ENCODE measurements around the gene FANCC.
"Not testable (repeated sequence)": the region's sequence is repeated elsewhere in the genome, so short reads cannot be mapped to it uniquely, and the experiment has no call there.

FANCC gene

DNA sequence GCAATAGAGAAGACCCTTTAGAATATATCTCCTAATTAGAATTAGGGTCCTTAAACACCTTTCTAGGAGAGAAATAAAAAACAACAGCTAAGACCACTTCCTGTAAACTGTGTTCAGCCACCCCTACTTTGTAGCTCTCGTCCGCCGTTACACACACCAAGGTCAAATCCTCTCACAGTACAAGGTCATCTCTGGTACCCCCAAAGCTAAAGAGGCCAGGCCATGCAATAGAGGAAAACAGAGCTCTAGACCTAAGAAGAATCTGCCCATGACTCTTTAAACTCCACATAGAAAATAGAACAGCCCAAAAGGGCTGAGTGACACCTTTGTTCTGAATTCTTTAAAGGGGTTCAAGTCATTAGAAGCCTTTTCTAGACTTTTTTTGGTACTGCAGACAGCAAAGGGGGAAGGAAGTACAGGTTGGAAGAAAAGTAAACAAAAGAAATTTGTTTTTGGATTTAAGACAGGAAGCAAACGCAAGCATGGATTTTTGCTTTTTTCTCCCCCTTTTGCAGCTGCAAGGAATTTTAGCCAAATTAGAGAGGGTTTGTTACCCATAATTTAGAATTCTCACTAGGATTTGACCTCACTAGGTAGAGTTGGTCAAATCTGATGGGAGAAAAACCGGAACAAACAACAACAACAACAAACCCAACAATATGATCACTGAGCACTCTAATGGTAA lies 13.4 kb upstream of the FANCC start:
- no peak overlapping the region for H3K4me3 ChIP-seq (ENCODE audit: low read length)
- no peak for DNase-seq (ENCODE audit: low read depth)
- TF ChIP-seq, protein P1, sequence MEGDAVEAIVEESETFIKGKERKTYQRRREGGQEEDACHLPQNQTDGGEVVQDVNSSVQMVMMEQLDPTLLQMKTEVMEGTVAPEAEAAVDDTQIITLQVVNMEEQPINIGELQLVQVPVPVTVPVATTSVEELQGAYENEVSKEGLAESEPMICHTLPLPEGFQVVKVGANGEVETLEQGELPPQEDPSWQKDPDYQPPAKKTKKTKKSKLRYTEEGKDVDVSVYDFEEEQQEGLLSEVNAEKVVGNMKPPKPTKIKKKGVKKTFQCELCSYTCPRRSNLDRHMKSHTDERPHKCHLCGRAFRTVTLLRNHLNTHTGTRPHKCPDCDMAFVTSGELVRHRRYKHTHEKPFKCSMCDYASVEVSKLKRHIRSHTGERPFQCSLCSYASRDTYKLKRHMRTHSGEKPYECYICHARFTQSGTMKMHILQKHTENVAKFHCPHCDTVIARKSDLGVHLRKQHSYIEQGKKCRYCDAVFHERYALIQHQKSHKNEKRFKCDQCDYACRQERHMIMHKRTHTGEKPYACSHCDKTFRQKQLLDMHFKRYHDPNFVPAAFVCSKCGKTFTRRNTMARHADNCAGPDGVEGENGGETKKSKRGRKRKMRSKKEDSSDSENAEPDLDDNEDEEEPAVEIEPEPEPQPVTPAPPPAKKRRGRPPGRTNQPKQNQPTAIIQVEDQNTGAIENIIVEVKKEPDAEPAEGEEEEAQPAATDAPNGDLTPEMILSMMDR (conservative IDR thresholded peaks at IDR 0.05; ENCODE audit: low read length), result no peak

DNA sequence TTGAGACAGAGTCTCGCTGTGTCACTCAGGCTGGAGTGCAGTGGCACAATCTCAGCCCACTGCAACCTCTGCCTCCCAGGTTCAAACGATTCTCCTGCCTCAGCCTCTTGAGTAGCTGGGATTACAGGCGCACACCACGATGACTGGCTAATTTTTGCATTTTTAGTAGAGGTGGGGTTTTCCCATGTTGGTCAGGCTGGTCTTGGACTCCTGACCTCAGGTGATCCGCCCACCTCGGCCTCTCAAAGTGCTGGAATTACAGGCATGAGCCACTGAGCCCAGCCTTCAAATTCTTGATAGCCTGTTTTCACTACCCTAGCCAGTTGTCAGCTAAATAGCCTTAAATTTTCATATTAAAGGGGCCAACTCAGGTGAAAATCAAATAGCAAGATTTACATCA lies 11.6 kb upstream of the FANCC start:
- not testable (repeated sequence) for DNase-seq (ENCODE audit: low read depth); H3K4me3 ChIP-seq (ENCODE audit: low read length)

DNA sequence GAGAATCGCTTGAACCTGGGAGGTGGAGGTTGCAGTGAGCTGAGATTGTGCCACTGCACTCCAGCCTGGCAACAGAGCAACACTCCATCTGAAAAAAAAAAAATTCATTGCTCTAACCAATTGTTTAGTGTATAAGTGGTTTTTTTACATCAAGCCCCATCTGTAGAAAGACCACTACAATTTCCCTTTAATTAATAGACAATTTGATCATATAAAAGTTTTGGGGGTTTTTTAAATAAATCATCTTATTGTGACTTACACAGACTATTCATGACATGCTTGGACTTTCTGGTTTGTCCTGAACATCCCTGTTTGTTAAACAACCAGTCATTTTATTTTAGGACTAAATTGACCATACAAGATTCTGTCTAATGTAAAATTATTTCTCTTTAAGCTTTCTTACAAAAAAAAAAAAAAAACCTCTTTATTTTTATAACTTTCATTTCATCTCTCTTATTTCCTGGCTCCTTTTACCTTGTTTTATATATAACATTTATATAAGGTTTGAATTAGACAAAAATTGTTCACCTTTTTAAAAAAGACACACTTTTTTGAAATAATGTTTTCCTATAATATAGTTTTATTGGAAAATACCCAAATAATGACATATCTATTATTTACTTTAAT lies 9.8 kb upstream of the FANCC start:
- no peak overlapping the region for H3K4me3 ChIP-seq (ENCODE audit: low read length)
- TF ChIP-seq, protein P1 (conservative IDR thresholded peaks at IDR 0.05; ENCODE audit: low read length), result no peak
- DNase-seq (ENCODE audit: low read depth), result no peak

DNA sequence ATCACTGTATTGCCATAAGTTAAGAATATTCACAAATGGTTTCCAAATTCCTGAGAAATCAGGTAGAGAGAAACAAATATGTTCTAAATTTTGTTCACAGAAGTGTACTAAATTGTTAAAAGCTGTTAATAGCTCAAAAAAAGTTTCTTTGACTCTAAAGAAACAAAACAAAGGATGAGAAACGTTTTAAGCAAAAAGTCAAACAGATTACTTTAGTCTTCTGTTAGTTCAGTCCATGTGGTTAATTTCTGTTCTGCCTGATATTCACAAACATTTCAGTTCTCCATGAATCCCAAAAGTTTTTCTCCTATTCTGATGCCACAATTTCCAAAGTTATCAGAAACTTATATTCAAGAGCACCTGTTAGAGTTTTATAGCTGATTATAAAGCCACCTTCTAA lies 7.7 kb upstream of the FANCC start:
- TF ChIP-seq, protein P1 (conservative IDR thresholded peaks at IDR 0.05; ENCODE audit: low read length), result no peak
- no peak for DNase-seq (ENCODE audit: low read depth)
- H3K4me3 ChIP-seq (ENCODE audit: low read length), result no peak overlapping the region

DNA sequence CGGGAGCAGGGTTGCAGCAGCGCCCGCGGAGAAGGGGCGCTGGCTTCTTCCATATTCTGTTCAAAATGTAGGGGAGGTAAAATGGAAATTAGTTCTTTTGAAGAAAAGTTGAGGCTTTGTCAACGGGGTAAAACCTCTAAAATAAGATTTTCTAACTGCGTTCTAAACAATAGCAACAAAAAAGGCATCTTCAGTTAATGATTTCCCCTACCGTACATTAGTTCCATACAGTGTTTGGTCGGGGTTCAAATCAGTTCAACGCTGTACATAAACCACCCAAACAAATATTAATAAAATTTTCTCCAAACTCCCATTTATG lies 343 bp upstream of the FANCC start:
- TF ChIP-seq, protein P1 (conservative IDR thresholded peaks at IDR 0.05; ENCODE audit: low read length), result no peak
- no peak for DNase-seq (ENCODE audit: low read depth)
- peak overlapping the region; percentile 98 for H3K4me3 ChIP-seq (ENCODE audit: low read length)

DNA sequence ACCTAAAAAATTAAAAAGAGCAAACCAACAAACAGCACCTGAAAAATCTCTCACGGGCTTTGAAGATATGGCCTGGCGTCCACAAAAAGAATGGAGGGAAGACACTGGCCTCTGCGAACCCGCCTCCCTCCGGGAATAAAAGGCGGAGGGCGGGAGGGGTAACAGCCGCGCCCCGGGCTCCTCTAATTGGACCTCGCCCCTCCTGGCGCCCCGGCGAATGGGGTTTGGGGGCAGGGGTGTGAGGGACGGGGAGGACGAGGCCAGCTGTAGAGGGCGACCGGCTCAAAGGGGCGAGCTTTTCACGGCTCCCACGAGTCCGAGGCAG lies 753 bp downstream of the FANCC start:
- TF ChIP-seq, protein P1 (conservative IDR thresholded peaks at IDR 0.05; ENCODE audit: low read length), result no peak; the same call in 1 of the 2 replicates
- peak overlapping the region; percentile 98 for H3K4me3 ChIP-seq (ENCODE audit: low read length)
- peak; percentile 45 for DNase-seq (ENCODE audit: low read depth)

DNA sequence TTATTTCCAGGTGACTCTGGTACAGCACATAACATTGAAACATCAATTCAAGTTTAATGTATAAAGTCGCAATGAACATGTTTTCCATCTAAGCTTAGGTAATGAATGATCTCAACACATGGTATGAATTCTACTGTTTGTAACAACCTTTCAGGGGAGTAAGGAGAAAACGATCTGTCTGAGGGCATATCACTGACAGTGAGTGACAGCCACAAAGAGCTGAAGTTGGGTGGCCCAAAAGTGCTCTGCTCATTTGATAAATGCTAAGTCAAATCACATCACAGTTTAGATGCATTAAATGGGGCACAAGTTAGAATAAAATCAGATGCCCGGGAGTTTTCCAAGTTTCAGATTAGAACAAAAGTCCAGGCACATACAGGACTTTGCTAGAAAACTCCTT lies 1.2 kb downstream of the FANCC start:
- H3K4me3 ChIP-seq (ENCODE audit: low read length), result peak overlapping the region; percentile 98
- DNase-seq (ENCODE audit: low read depth), result no peak
- TF ChIP-seq, protein P1 (conservative IDR thresholded peaks at IDR 0.05; ENCODE audit: low read length), result no peak

Data from AG10803 (cell line).